ENCODE data around the gene ZMAT5. TPM values are rescaled to one million over a fixed set of nuclear protein-coding genes. Genes with fewer than 3 reads are reported as not detected.
A peak's percentile ranks its signal among the peaks of the same experiment; 100 is the strongest.

Gene ZMAT5
- total and polyA plus RNA-seq, 2 donors from 2014 or later = 21.3 to 47.7 TPM

GRCh38 chr22:29703569-29704195 lies 63.1 kb downstream of the ZMAT5 start:
- no peak overlapping the region for H3K27ac ChIP-seq (ENCODE audit: low read depth in 2 of 2, low read length in 2 of 2)
- no peak overlapping the region for H3K9ac ChIP-seq (ENCODE audit: low read length in 3 of 3)

DNA sequence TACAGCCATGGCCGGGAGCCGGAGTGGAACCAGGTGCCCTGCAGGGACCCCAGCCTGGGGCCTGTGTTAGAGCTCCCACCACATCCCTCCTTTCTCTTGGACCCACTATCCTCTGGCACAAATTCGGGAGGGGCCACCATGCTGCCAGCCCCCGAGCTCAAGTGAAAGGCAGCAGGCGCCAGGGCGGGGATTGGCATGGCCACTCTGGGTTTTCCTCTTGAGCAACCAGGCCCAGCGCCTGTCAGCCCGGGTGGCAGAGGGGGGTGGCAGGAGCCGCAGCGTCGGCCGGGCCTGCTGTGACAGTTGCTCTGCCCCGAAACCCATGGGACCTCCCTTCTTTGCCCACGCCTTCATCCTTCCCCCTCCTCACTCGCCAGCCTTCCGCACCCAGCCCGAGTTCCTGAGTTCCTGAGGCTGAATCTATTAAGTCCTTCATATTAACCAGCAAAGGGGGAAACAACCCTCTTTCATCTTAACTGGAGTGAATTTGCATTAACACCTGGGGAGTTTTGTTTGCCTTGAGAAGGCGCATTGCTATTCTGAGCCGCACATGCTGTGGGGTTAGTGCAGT lies 63.8 kb downstream of the ZMAT5 start:
- intact Hi-C loops (cut with DNase I) = no loop called here
- FAIRE-seq = no peak
- no peaks in the 10 kb centered on the region for H3K27me3 ChIP-seq (ENCODE audit: control insufficient read depth, insufficient read depth, low read length)
- no peak overlapping the region for H3K4me3 ChIP-seq (ENCODE audit: low read length in 3 of 3)
- H3K9me3 ChIP-seq (ENCODE audit: control insufficient read depth in 2 of 3, insufficient read depth in 1 of 3, low read length in 3 of 3) = no peaks in the 10 kb centered on the region
- H3K9ac ChIP-seq (ENCODE audit: low read length in 3 of 3) = no peak overlapping the region
- H3K27ac ChIP-seq (ENCODE audit: low read depth in 2 of 2, low read length in 2 of 2) = no peak overlapping the region
- TF ChIP-seq CTCF (IDR thresholded peaks at IDR 0.05; ENCODE audit: borderline replicate concordance, extremely low read depth, insufficient read depth) = no peak
- DNase-seq = peak in 1 of 5 donors; percentile 55
- peaks cover 0 to 6% (median 0%) of the 10 kb centered on the region in 3 donors for H3K4me1 ChIP-seq (ENCODE audit: control insufficient read depth in 2 of 3, insufficient read depth in 2 of 3, low read depth in 1 of 3, low read length in 3 of 3)
- no peaks in the 10 kb centered on the region for H3K36me3 ChIP-seq (ENCODE audit: control insufficient read depth in 2 of 3, insufficient read depth in 3 of 3, low read length in 3 of 3)

More at GRCh38 chr22:29703569-29704195, 63.1 kb downstream of the ZMAT5 start:
- TF ChIP-seq CTCF (IDR thresholded peaks at IDR 0.05; ENCODE audit: borderline replicate concordance, extremely low read depth, insufficient read depth) = no peak
- no peak for DNase-seq
- peaks cover 0 to 6% (median 0%) of the 10 kb centered on the region in 3 donors for H3K4me1 ChIP-seq (ENCODE audit: control insufficient read depth in 2 of 3, insufficient read depth in 2 of 3, low read depth in 1 of 3, low read length in 3 of 3)
- intact Hi-C loops (cut with DNase I) = no loop called here
- H3K27me3 ChIP-seq (ENCODE audit: control insufficient read depth, insufficient read depth, low read length) = no peaks in the 10 kb centered on the region
- no peaks in the 10 kb centered on the region for H3K36me3 ChIP-seq (ENCODE audit: control insufficient read depth in 2 of 3, insufficient read depth in 3 of 3, low read length in 3 of 3)
- H3K9me3 ChIP-seq (ENCODE audit: control insufficient read depth in 2 of 3, insufficient read depth in 1 of 3, low read length in 3 of 3) = no peaks in the 10 kb centered on the region
- H3K4me3 ChIP-seq (ENCODE audit: low read length in 3 of 3) = no peak overlapping the region
- FAIRE-seq = no peak

DNA sequence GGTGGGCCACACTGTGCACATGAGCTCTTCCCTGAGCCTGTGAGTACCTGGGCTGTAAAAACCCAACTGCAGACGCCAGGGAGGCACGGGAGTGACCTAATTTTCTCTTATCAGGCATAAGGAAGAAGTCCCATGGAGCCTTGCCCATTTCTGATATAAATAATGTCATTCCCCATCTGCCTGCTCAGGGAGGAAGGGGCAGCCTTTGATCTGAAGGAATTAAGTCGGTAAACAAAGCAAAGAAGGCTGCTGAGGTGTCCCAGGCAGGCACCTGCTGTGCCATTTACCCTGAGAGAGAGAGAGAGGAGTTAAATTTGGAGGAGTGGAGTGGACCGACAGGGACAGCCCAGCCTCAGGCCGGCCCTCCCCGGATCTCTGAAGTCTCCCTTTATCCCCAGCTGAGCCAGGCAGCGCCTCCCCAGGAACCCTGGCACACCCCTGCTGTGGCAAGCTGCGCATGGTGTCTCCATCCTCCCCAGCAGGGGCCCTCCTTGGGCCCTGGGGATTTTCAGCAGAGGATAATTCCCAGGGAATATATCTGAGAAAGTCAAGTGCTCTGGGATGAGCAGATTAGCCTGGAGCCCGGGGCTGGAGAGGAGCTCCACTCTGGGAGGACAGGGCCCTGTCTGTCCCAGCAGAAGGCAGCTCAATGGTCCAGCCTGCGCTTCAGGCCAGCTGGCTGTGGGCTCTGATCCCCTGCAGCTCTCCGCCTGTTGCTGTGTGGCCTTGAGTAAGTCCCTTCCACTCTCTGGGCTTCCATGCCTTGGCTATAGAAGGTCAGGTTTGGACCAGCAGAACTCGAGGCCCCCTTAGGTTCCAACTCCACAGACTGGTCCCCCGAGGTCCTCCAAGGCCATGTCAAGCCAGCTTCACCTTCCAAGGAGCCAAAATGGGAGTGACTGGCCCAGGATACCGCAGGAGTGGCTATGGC lies 64.5 kb downstream of the ZMAT5 start:
- Histone ChIP-seq H3K4me1 (ENCODE audit: control insufficient read depth in 2 of 3, insufficient read depth in 2 of 3, low read depth in 1 of 3, low read length in 3 of 3) (peaks cover 0 to 6% (median 0%) of the 10 kb centered on the region in 3 donors), H3K4me3 (ENCODE audit: low read length in 3 of 3) (no peak overlapping the region), H3K9ac (ENCODE audit: low read length in 3 of 3) (no peak overlapping the region), H3K9me3 (ENCODE audit: control insufficient read depth in 2 of 3, insufficient read depth in 1 of 3, low read length in 3 of 3) (no peaks in the 10 kb centered on the region), H3K27ac (ENCODE audit: low read depth in 2 of 2, low read length in 2 of 2) (no peak overlapping the region), H3K36me3 (ENCODE audit: control insufficient read depth in 2 of 3, insufficient read depth in 3 of 3, low read length in 3 of 3) (no peaks in the 10 kb centered on the region), H3K27me3 (ENCODE audit: control insufficient read depth, insufficient read depth, low read length) (no peaks in the 10 kb centered on the region)
- intact Hi-C loops (cut with DNase I) = no loop called here
- FAIRE-seq (no peak), DNase-seq (no peak)
- TF ChIP-seq CTCF (IDR thresholded peaks at IDR 0.05; ENCODE audit: borderline replicate concordance, extremely low read depth, insufficient read depth) = no peak
